ENCODE measurements around the gene TEX53. TPM values are rescaled to one million over a fixed set of nuclear protein-coding genes. Genes with fewer than 3 reads are reported as not detected.

The TEX53 gene
- total and polyA plus RNA-seq, 2 of the 8 experiments (the other 6 are each of a cell fraction or from before 2014, with no cell fraction given), result not detected

GRCh38 chr9:114694719-114695269 lies 37.2 kb upstream of the TEX53 start (continued):
- TF ChIP-seq CHD7 (IDR thresholded peaks at IDR 0.05; ENCODE audit: insufficient replicate concordance, low read length) (no peak), SP4 (IDR thresholded peaks at IDR 0.05; ENCODE audit: low read length) (no peak), EGR1 (IDR thresholded peaks at IDR 0.05; ENCODE audit: borderline replicate concordance, low read depth, low read length) (no peak)

Data from H1 (cell line).